Uterus (tissue), 2 donors: ENCODE data around the gene GPM6B.

ENCODE experiments used
- CTCF ChIP-seq, 4 experiments: fragments of 200-600 bp in 2 of 4; fragments of 450-650 bp in 2 of 4; sonication (generic) in 2 of 4; IDR thresholded peaks; one replicate each; pipeline ENCODE4 v1.5.1; 2016 to 2019; ENCODE audit warnings: antibody characterized with exemption in 4 of 4, mild to moderate bottlenecking in 2 of 4, moderate library complexity in 1 of 4
- POLR2A ChIP-seq, 2 donors: fragments of 450-650 bp; IDR thresholded peaks; one replicate each; pipeline ENCODE4 v1.6.1; 2016; ENCODE audit warnings: antibody characterized with exemption in 2 of 2, mild to moderate bottlenecking in 1 of 2, moderate library complexity in 1 of 2

- TF ChIP-seq CTCF (IDR thresholded peaks at IDR 0.05) = no peak
- TF ChIP-seq POLR2A (IDR thresholded peaks at IDR 0.05) = no peak
Observed at GRCh38 chrX:13825178-13825762, 8.4 kb upstream of the GPM6B start.
